PFSK-1 (cell line): ENCODE measurements around the gene NDST1.

Experiments
- POLR2AphosphoS5 ChIP-seq: IDR thresholded peaks from 2 replicates; pipeline ENCODE4 v1.6.1; 2012; ENCODE audit warnings: low read depth, mild to moderate bottlenecking, control low read depth, low read length, moderate library complexity
- SIN3A ChIP-seq: IDR thresholded peaks from 2 replicates; pipeline ENCODE4 v1.6.1; 2012; ENCODE audit warnings: mild to moderate bottlenecking, low read length, moderate library complexity, borderline replicate concordance; ENCODE audit not compliant: insufficient read depth
- TF ChIP-seq, protein P1 (sequence below), 2 experiments: IDR thresholded peaks; 2 replicates each; pipeline versions ENCODE4 v1.6.1 to v1.8.0; 2011 to 2012; ENCODE audit warnings: low read depth in 2 of 2, low read length in 2 of 2, control low read depth in 1 of 2, inconsistent platforms in 1 of 2, mild to moderate bottlenecking in 1 of 2, moderate library complexity in 1 of 2; ENCODE audit not compliant: insufficient read depth in 1 of 2

DNA sequence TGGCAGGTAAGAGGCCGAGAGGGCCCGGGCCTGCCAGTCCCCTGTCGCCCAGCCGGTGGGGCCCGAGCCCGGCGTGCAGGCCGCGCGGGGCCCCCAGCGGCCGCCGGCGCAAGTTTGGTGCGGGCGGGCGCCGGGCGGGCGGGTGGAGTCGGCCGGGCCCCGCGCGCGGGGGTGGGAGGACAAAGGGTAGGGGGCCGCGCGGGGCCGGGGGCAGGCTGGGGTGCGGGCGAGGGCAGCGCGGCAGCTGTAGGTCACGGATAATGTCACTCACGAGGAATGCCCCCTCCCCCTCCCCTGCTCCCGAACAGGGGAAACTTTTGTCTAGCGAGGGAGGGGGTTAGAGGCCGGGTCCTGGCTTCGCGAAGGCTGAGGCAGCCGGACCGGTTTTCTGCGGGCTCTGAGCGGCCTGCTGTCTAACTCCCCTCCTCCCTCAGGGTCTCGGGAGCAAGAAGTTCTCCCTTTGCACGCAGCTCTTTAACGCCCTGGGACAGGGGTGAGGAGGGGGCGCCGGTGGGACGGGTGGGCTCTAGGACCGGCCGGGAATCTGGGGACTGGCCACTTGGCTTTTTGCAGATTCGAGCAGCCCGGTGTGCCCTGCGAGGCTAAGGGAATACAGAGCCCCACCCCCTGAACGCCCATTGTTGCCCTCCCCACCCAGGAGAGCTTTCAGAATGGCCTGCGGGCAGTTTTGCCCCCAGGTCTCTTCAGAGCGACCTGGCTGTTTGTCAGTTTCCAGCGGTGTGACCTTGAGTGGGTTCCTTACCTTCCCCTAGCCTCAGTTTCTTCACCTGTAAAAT, 21.3 kb upstream of the NDST1 start:
- TF ChIP-seq POLR2AphosphoS5 (no peak), SIN3A (no peak)
- TF ChIP-seq, protein P1, sequence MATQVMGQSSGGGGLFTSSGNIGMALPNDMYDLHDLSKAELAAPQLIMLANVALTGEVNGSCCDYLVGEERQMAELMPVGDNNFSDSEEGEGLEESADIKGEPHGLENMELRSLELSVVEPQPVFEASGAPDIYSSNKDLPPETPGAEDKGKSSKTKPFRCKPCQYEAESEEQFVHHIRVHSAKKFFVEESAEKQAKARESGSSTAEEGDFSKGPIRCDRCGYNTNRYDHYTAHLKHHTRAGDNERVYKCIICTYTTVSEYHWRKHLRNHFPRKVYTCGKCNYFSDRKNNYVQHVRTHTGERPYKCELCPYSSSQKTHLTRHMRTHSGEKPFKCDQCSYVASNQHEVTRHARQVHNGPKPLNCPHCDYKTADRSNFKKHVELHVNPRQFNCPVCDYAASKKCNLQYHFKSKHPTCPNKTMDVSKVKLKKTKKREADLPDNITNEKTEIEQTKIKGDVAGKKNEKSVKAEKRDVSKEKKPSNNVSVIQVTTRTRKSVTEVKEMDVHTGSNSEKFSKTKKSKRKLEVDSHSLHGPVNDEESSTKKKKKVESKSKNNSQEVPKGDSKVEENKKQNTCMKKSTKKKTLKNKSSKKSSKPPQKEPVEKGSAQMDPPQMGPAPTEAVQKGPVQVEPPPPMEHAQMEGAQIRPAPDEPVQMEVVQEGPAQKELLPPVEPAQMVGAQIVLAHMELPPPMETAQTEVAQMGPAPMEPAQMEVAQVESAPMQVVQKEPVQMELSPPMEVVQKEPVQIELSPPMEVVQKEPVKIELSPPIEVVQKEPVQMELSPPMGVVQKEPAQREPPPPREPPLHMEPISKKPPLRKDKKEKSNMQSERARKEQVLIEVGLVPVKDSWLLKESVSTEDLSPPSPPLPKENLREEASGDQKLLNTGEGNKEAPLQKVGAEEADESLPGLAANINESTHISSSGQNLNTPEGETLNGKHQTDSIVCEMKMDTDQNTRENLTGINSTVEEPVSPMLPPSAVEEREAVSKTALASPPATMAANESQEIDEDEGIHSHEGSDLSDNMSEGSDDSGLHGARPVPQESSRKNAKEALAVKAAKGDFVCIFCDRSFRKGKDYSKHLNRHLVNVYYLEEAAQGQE (IDR thresholded peaks at IDR 0.05; ENCODE audit: insufficient read depth in 1 of 2, low read depth in 2 of 2, low read length in 2 of 2), result no peak
